MCF 10A (cell line): Measurements from ENCODE around the gene GARRE1. TPM values are rescaled to one million over a fixed set of nuclear protein-coding genes. Genes with fewer than 3 reads are reported as not detected.

ENCODE experiments used
- BruUV-seq: library from RNA; stranded (reverse); fragments of 400-500 nt; replicated peaks from 2 replicates; lab custom pipeline; 2021; lab: Mats Ljungman, UMichigan
- CTCF ChIA-PET: fragments of 300-600 bp; sonication (Branson Sonifier 250); formaldehyde crosslinking; extraction: SDS; loops from one replicate; lab custom pipeline; 2021; ENCODE audit warnings: antibody characterized with exemption, inconsistent platforms; lab: Yijun Ruan, JAX
- POLR2A ChIA-PET: fragments of 300-600, 350-650 bp; sonication (Branson Sonifier 250); formaldehyde crosslinking; extraction: SDS; loops from one replicate; lab custom pipeline; 2020; ENCODE audit warnings: antibody characterized with exemption, inconsistent platforms; lab: Yijun Ruan, JAX
- DNase-seq: peaks from one replicate; pipeline ENCODE4 v3.0.0-alpha.2; 2018; ENCODE audit not compliant: unreplicated experiment
- H3K27ac Mint-ChIP-seq: one replicate; pipeline ENCODE4 v1.8.0; 2022; ENCODE audit warnings: mild to moderate bottlenecking, low read depth, mixed read lengths; ENCODE audit not compliant: unreplicated experiment
- H3K27me3 Mint-ChIP-seq: one replicate; pipeline ENCODE4 v1.8.0; 2022; ENCODE audit warnings: mixed read lengths; ENCODE audit not compliant: insufficient read depth, unreplicated experiment
- H3K36me3 Mint-ChIP-seq: one replicate; pipeline ENCODE4 v1.8.0; 2022; ENCODE audit warnings: mild to moderate bottlenecking, moderate library complexity, mixed read lengths; ENCODE audit not compliant: insufficient read depth, unreplicated experiment
- H3K4me1 Mint-ChIP-seq: one replicate; pipeline ENCODE4 v1.8.0; 2022; ENCODE audit warnings: mixed read lengths; ENCODE audit not compliant: insufficient read depth, unreplicated experiment
- H3K4me3 Mint-ChIP-seq: one replicate; pipeline ENCODE4 v1.8.0; 2022; ENCODE audit warnings: mild to moderate bottlenecking, moderate library complexity, mixed read lengths; ENCODE audit not compliant: unreplicated experiment
- H3K9me3 Mint-ChIP-seq: one replicate; pipeline ENCODE4 v1.8.0; 2022; ENCODE audit warnings: mixed read lengths; ENCODE audit not compliant: unreplicated experiment
- intact Hi-C: fragments of 100-400 bp; cut with micrococcal nuclease; formaldehyde crosslinking; loops from 2 replicates; pipeline ENCODE4 v1.14.1; 2022
- total RNA-seq: library from RNA; stranded (reverse); gene quantifications from 2 replicates; pipeline ENCODE4 v1.2.3, GENCODE V29; 2022
- TF ChIP-seq, protein P1 (sequence below): fragments of 200-600 bp; IDR thresholded peaks from one replicate; pipeline ENCODE4 v1.8.0; 2022; ENCODE audit warnings: antibody characterized with exemption, mild to moderate bottlenecking; ENCODE audit not compliant: unreplicated experiment

The GARRE1 gene
- total RNA-seq, 1 experiment from 2014 or later: 12.8 TPM

DNA sequence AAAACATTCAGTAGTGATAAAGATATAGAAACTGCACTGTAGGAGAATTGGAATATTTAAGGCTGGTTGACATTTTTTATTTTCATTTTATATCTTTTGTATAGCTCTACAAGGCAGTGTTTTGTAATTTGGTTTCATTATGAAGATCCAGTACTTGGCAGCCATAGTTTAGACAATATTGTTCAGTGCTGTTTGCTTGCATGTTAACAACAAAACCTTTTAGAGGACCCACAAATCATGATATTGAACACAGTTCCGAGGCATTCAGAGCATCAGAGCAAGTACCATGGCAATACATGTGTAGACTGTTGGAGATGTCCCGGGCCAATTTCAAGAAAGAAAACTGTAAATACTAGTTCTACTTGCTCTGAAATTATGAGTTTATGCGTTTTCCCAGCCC is 25.6 kb upstream of the GARRE1 start:
- TF ChIP-seq, protein P1, sequence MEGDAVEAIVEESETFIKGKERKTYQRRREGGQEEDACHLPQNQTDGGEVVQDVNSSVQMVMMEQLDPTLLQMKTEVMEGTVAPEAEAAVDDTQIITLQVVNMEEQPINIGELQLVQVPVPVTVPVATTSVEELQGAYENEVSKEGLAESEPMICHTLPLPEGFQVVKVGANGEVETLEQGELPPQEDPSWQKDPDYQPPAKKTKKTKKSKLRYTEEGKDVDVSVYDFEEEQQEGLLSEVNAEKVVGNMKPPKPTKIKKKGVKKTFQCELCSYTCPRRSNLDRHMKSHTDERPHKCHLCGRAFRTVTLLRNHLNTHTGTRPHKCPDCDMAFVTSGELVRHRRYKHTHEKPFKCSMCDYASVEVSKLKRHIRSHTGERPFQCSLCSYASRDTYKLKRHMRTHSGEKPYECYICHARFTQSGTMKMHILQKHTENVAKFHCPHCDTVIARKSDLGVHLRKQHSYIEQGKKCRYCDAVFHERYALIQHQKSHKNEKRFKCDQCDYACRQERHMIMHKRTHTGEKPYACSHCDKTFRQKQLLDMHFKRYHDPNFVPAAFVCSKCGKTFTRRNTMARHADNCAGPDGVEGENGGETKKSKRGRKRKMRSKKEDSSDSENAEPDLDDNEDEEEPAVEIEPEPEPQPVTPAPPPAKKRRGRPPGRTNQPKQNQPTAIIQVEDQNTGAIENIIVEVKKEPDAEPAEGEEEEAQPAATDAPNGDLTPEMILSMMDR: no peak
- POLR2A ChIA-PET: interaction anchor here (1.0 to 1.1 kb wide), 2 partner anchors 13 to 16 kb away, joined by 4 to 6 read pairs; no protein-coding TSS in a partner anchor
- Mint-ChIP-seq H3K27ac (no peak overlapping the region), H3K9me3 (no peaks in the 10 kb centered on the region), H3K36me3 (peaks cover 62% of the 10 kb centered on the region), H3K4me1 (peaks cover 22% of the 10 kb centered on the region), H3K4me3 (no peak overlapping the region), H3K27me3 (no peaks in the 10 kb centered on the region)
- CTCF ChIA-PET: interaction anchor here (0.6 kb wide), 1 partner anchor 82 kb away, joined by 3 read pairs; no protein-coding TSS in a partner anchor
- DNase-seq: no peak
- BruUV-seq: no TSS peak
- intact Hi-C loops: no loop called here

- TF ChIP-seq, protein P1: no peak
- Mint-ChIP-seq H3K36me3 (peaks cover 53% of the 10 kb centered on the region), H3K4me1 (peaks cover 19% of the 10 kb centered on the region), H3K27ac (no peak overlapping the region), H3K9me3 (no peaks in the 10 kb centered on the region), H3K27me3 (no peaks in the 10 kb centered on the region), H3K4me3 (no peak overlapping the region)
- POLR2A ChIA-PET: no interaction called here
- DNase-seq: no peak
- CTCF ChIA-PET: interaction anchor here (1.7 kb wide), 1 partner anchor 10 kb away, joined by 8 read pairs; no protein-coding TSS in a partner anchor
- no TSS peak for BruUV-seq
- intact Hi-C loops: loop anchor here (5.0 kb wide), 1 partner anchor 108 kb away; no protein-coding TSS in a partner anchor
Measured at GRCh38 chr19:34229721-34230120, 24.6 kb upstream of the GARRE1 start.

DNA sequence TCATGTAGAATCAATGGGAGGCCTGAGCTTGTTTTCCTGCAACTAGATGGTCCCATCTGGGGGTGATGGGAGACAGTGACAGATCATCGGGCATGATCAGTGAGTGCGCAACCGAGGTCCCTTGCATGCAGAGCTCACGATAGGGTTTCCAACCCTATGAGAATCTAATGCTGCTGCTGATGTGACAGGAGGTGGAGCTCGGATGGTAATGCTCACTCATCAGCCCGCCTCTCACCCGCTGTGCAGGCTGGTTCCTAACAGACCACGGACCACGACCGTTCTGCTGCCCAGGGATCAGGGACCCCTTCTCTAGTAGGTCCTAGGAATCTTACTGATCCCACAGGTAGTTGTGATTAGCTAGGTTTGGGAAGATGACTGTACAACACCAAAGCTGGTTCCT is 23.5 kb upstream of the GARRE1 start:
- Mint-ChIP-seq H3K36me3 (peaks cover 42% of the 10 kb centered on the region), H3K27ac (no peak overlapping the region), H3K4me3 (no peak overlapping the region), H3K4me1 (peaks cover 12% of the 10 kb centered on the region), H3K27me3 (no peaks in the 10 kb centered on the region), H3K9me3 (no peaks in the 10 kb centered on the region)
- intact Hi-C loops: loop anchor here (5.0 kb wide), 1 partner anchor 106 kb away; no protein-coding TSS in a partner anchor
- TF ChIP-seq, protein P1: no peak
- POLR2A ChIA-PET: no interaction called here
- no TSS peak for BruUV-seq
- DNase-seq: no peak
- CTCF ChIA-PET: interaction anchor here (0.6 to 1.7 kb wide), 5 partner anchors 9 to 277 kb away, joined by 3 to 8 read pairs (median 4); no protein-coding TSS in a partner anchor

- POLR2A ChIA-PET: no interaction called here
Measured at GRCh38 chr19:34231439-34231838, 22.9 kb upstream of the GARRE1 start.

More at GRCh38 chr19:34231439-34231838, 22.9 kb upstream of the GARRE1 start:
- CTCF ChIA-PET: interaction anchor here (1.0 kb wide), 1 partner anchor 9 kb away, joined by 4 read pairs; no protein-coding TSS in a partner anchor
- intact Hi-C loops: loop anchor here (5.0 kb wide), 1 partner anchor 106 kb away; no protein-coding TSS in a partner anchor
- Mint-ChIP-seq H3K36me3 (peaks cover 36% of the 10 kb centered on the region), H3K9me3 (no peaks in the 10 kb centered on the region), H3K4me3 (no peak overlapping the region), H3K27ac (no peak overlapping the region), H3K27me3 (no peaks in the 10 kb centered on the region), H3K4me1 (peaks cover 12% of the 10 kb centered on the region)
- DNase-seq: no peak
- no TSS peak for BruUV-seq
- TF ChIP-seq, protein P1: no peak
